PC-9 (cell line): ENCODE results near the gene LMCD1. TPM values are rescaled to one million over a fixed set of nuclear protein-coding genes. Genes with fewer than 3 reads are reported as not detected.

ENCODE experiments used
- BruUV-seq: library from RNA; stranded (reverse); fragments of 400-500 nt; replicated peaks from 2 replicates; lab custom pipeline; 2021; lab: Mats Ljungman, UMichigan
- CTCF ChIA-PET: fragments of 300-600 bp; sonication (Branson Sonifier 250); formaldehyde crosslinking; loops from one replicate; lab custom pipeline; 2022; ENCODE audit warnings: antibody characterized with exemption; lab: Charles Lee
- POLR2A ChIA-PET: fragments of 300-600 bp; sonication (Branson Sonifier 250); formaldehyde crosslinking; loops from one replicate; lab custom pipeline; 2022; ENCODE audit warnings: antibody characterized with exemption; ENCODE audit not compliant: unreplicated experiment; lab: Charles Lee
- DNase-seq, 2 experiments: peaks; one replicate each; pipeline versions ENCODE4 v3.0.0 to v3.0.0-alpha.2; 2015 to 2022; ENCODE audit warnings: mixed read lengths in 1 of 2
- H2AFZ ChIP-seq: fragments of 200-600 bp; sonication (generic); 2 replicates; pipeline ENCODE4 v1.8.1; 2017; ENCODE audit warnings: antibody characterized with exemption
- H3F3A ChIP-seq: fragments of 200-600 bp; sonication (generic); 2 replicates; pipeline ENCODE4 v1.8.1; 2017; ENCODE audit warnings: antibody characterized with exemption, mild to moderate bottlenecking, low read depth; ENCODE audit not compliant: insufficient read depth
- H3K27ac ChIP-seq: fragments of 200-600 bp; sonication (generic); 2 replicates; pipeline ENCODE4 v1.6.1; 2016; ENCODE audit warnings: mixed run types
- H3K27me3 ChIP-seq: fragments of 200-600 bp; sonication (generic); 2 replicates; pipeline ENCODE4 v1.6.1; 2016; ENCODE audit warnings: low read depth, mixed run types; ENCODE audit not compliant: insufficient read depth
- H3K36me3 ChIP-seq: fragments of 200-600 bp; sonication (generic); 2 replicates; pipeline ENCODE4 v1.6.1; 2016; ENCODE audit warnings: low read depth, mixed run types
- H3K4me1 ChIP-seq: fragments of 200-600 bp; sonication (generic); replicated peaks from 2 replicates; pipeline ENCODE4 v1.6.1; 2016; ENCODE audit warnings: mixed run types; ENCODE audit not compliant: insufficient read depth
- H3K4me2 ChIP-seq: fragments of 200-600 bp; sonication (generic); 2 replicates; pipeline ENCODE4 v1.6.1; 2017; ENCODE audit warnings: mixed run types
- H3K4me3 ChIP-seq: fragments of 200-600 bp; sonication (generic); 2 replicates; pipeline ENCODE4 v1.6.1; 2016; ENCODE audit warnings: mixed run types
- H3K79me2 ChIP-seq: fragments of 200-600 bp; sonication (generic); 2 replicates; pipeline ENCODE4 v1.6.1; 2017; ENCODE audit warnings: low read depth, mixed run types
- H3K9me2 ChIP-seq: fragments of 200-600 bp; sonication (generic); 2 replicates; pipeline ENCODE4 v1.8.1; 2017; ENCODE audit warnings: mild to moderate bottlenecking; ENCODE audit not compliant: insufficient read depth
- H3K9me3 ChIP-seq: fragments of 200-600 bp; sonication (generic); 2 replicates; pipeline ENCODE4 v1.8.1; 2016; ENCODE audit warnings: low read depth; ENCODE audit not compliant: insufficient read depth
- H4K20me1 ChIP-seq: fragments of 200-600 bp; sonication (generic); 2 replicates; pipeline ENCODE4 v1.8.1; 2017; ENCODE audit not compliant: insufficient read depth
- CTCF ChIP-seq: fragments of 200-600 bp; sonication (generic); conservative IDR thresholded peaks from 2 replicates; pipeline ENCODE4 v1.6.1; 2017; ENCODE audit warnings: mixed run types, antibody characterized with exemption, mild to moderate bottlenecking, moderate library complexity
- EZH2 ChIP-seq: fragments of 200-600 bp; sonication (generic); IDR thresholded peaks from 2 replicates; pipeline ENCODE4 v1.8.0; 2017; ENCODE audit warnings: antibody characterized with exemption, low read depth
- intact Hi-C: fragments of 100-400 bp; cut with micrococcal nuclease; formaldehyde crosslinking; loops from one replicate; pipeline ENCODE4 v1.10.0; 2022; ENCODE audit not compliant: unreplicated experiment
- total RNA-seq: library from RNA; stranded (reverse); gene quantifications from 2 replicates; pipeline ENCODE4 v1.2.3, GENCODE V29; 2021

LMCD1 gene
- total RNA-seq, 1 experiment from 2014 or later = 10.3 TPM

GRCh38 chr3:8488877-8489276, 12.7 kb upstream of the LMCD1 start:
- CTCF ChIA-PET = no interaction called here
- Histone ChIP-seq H3K9me2 (no peaks in the 10 kb centered on the region), H2AFZ (no peak overlapping the region), H3F3A (no peaks in the 10 kb centered on the region; the same call in 1 of the 2 replicates), H4K20me1 (no peaks in the 10 kb centered on the region), H3K9me3 (no peaks in the 10 kb centered on the region), H3K36me3 (no peaks in the 10 kb centered on the region), H3K4me1 (peaks cover 15% of the 10 kb centered on the region), H3K79me2 (no peaks in the 10 kb centered on the region), H3K27me3 (no peaks in the 10 kb centered on the region), H3K4me3 (no peak overlapping the region), H3K4me2 (no peak overlapping the region), H3K27ac (no peak overlapping the region)
- POLR2A ChIA-PET = interaction anchor here (0.6 kb wide), 1 partner anchor 628 kb away, joined by 3 read pairs; no protein-coding TSS in a partner anchor
- no TSS peak for BruUV-seq
- no peak for DNase-seq
- no peak for TF ChIP-seq CTCF
- TF ChIP-seq EZH2 = no peak
- intact Hi-C loops = no loop called here

GRCh38 chr3:8489278-8489792, 12.3 kb upstream of the LMCD1 start:
- ChIA-PET POLR2A (interaction anchor here (0.6 kb wide), 1 partner anchor 627 kb away, joined by 3 read pairs; no protein-coding TSS in a partner anchor), CTCF (no interaction called here)
- no peaks in the 10 kb centered on the region for H3K9me3 ChIP-seq

GRCh38 chr3:8490079-8490552, 11.5 kb upstream of the LMCD1 start:
- H3K27me3 ChIP-seq = no peaks in the 10 kb centered on the region
- no peak overlapping the region for H2AFZ ChIP-seq
- no peaks in the 10 kb centered on the region; the same call in 1 of the 2 replicates for H3F3A ChIP-seq
- H3K79me2 ChIP-seq = no peaks in the 10 kb centered on the region
- BruUV-seq = no TSS peak
- no peak for DNase-seq
- no peak for TF ChIP-seq EZH2
- TF ChIP-seq CTCF = no peak
- H3K4me2 ChIP-seq = no peak overlapping the region
- ChIA-PET POLR2A (no interaction called here), CTCF (no interaction called here)
- peaks cover 16% of the 10 kb centered on the region for H3K4me1 ChIP-seq
- no peaks in the 10 kb centered on the region for H3K36me3 ChIP-seq
- H3K9me2 ChIP-seq = no peaks in the 10 kb centered on the region
- H3K27ac ChIP-seq = no peak overlapping the region
- H3K9me3 ChIP-seq = no peaks in the 10 kb centered on the region
- no peak overlapping the region for H3K4me3 ChIP-seq
- intact Hi-C loops = no loop called here
- no peaks in the 10 kb centered on the region for H4K20me1 ChIP-seq

More at GRCh38 chr3:8489278-8489792, 12.3 kb upstream of the LMCD1 start:
- intact Hi-C loops = no loop called here
- peaks cover 16% of the 10 kb centered on the region for H3K4me1 ChIP-seq
- H3K27me3 ChIP-seq = no peaks in the 10 kb centered on the region
- H4K20me1 ChIP-seq = no peaks in the 10 kb centered on the region
- no peak for DNase-seq
- H3K79me2 ChIP-seq = no peaks in the 10 kb centered on the region
- H2AFZ ChIP-seq = no peak overlapping the region
- H3K4me3 ChIP-seq = no peak overlapping the region
- H3F3A ChIP-seq = no peaks in the 10 kb centered on the region; the same call in 1 of the 2 replicates
- H3K36me3 ChIP-seq = no peaks in the 10 kb centered on the region
- no peak overlapping the region for H3K4me2 ChIP-seq
- no peaks in the 10 kb centered on the region for H3K9me2 ChIP-seq
- TF ChIP-seq CTCF (no peak), EZH2 (no peak)
- no peak overlapping the region for H3K27ac ChIP-seq
- BruUV-seq = no TSS peak
